PC-9 (cell line): ENCODE results near the gene PUM1. TPM values are rescaled to one million over a fixed set of nuclear protein-coding genes. Genes with fewer than 3 reads are reported as not detected.

ENCODE experiments used
- BruUV-seq: library from RNA; stranded (reverse); fragments of 400-500 nt; replicated peaks from 2 replicates; lab custom pipeline; 2021; lab: Mats Ljungman, UMichigan
- CTCF ChIA-PET: fragments of 300-600 bp; sonication (Branson Sonifier 250); formaldehyde crosslinking; loops from one replicate; lab custom pipeline; 2022; ENCODE audit warnings: antibody characterized with exemption; lab: Charles Lee
- POLR2A ChIA-PET: fragments of 300-600 bp; sonication (Branson Sonifier 250); formaldehyde crosslinking; loops from one replicate; lab custom pipeline; 2022; ENCODE audit warnings: antibody characterized with exemption; ENCODE audit not compliant: unreplicated experiment; lab: Charles Lee
- DNase-seq, 2 experiments: peaks; one replicate each; pipeline versions ENCODE4 v3.0.0 to v3.0.0-alpha.2; 2015 to 2022; ENCODE audit warnings: mixed read lengths in 1 of 2
- H2AFZ ChIP-seq: fragments of 200-600 bp; sonication (generic); 2 replicates; pipeline ENCODE4 v1.8.1; 2017; ENCODE audit warnings: antibody characterized with exemption
- H3F3A ChIP-seq: fragments of 200-600 bp; sonication (generic); 2 replicates; pipeline ENCODE4 v1.8.1; 2017; ENCODE audit warnings: antibody characterized with exemption, mild to moderate bottlenecking, low read depth; ENCODE audit not compliant: insufficient read depth
- H3K27ac ChIP-seq: fragments of 200-600 bp; sonication (generic); 2 replicates; pipeline ENCODE4 v1.6.1; 2016; ENCODE audit warnings: mixed run types
- H3K27me3 ChIP-seq: fragments of 200-600 bp; sonication (generic); 2 replicates; pipeline ENCODE4 v1.6.1; 2016; ENCODE audit warnings: low read depth, mixed run types; ENCODE audit not compliant: insufficient read depth
- H3K36me3 ChIP-seq: fragments of 200-600 bp; sonication (generic); 2 replicates; pipeline ENCODE4 v1.6.1; 2016; ENCODE audit warnings: low read depth, mixed run types
- H3K4me1 ChIP-seq: fragments of 200-600 bp; sonication (generic); replicated peaks from 2 replicates; pipeline ENCODE4 v1.6.1; 2016; ENCODE audit warnings: mixed run types; ENCODE audit not compliant: insufficient read depth
- H3K4me2 ChIP-seq: fragments of 200-600 bp; sonication (generic); 2 replicates; pipeline ENCODE4 v1.6.1; 2017; ENCODE audit warnings: mixed run types
- H3K4me3 ChIP-seq: fragments of 200-600 bp; sonication (generic); 2 replicates; pipeline ENCODE4 v1.6.1; 2016; ENCODE audit warnings: mixed run types
- H3K79me2 ChIP-seq: fragments of 200-600 bp; sonication (generic); 2 replicates; pipeline ENCODE4 v1.6.1; 2017; ENCODE audit warnings: low read depth, mixed run types
- H3K9me2 ChIP-seq: fragments of 200-600 bp; sonication (generic); 2 replicates; pipeline ENCODE4 v1.8.1; 2017; ENCODE audit warnings: mild to moderate bottlenecking; ENCODE audit not compliant: insufficient read depth
- H3K9me3 ChIP-seq: fragments of 200-600 bp; sonication (generic); 2 replicates; pipeline ENCODE4 v1.8.1; 2016; ENCODE audit warnings: low read depth; ENCODE audit not compliant: insufficient read depth
- H4K20me1 ChIP-seq: fragments of 200-600 bp; sonication (generic); 2 replicates; pipeline ENCODE4 v1.8.1; 2017; ENCODE audit not compliant: insufficient read depth
- EZH2 ChIP-seq: fragments of 200-600 bp; sonication (generic); IDR thresholded peaks from 2 replicates; pipeline ENCODE4 v1.8.0; 2017; ENCODE audit warnings: antibody characterized with exemption, low read depth
- intact Hi-C: fragments of 100-400 bp; cut with micrococcal nuclease; formaldehyde crosslinking; loops from one replicate; pipeline ENCODE4 v1.10.0; 2022; ENCODE audit not compliant: unreplicated experiment
- total RNA-seq: library from RNA; stranded (reverse); gene quantifications from 2 replicates; pipeline ENCODE4 v1.2.3, GENCODE V29; 2021
- TF ChIP-seq, protein P1 (sequence below): fragments of 200-600 bp; sonication (generic); conservative IDR thresholded peaks from 2 replicates; pipeline ENCODE4 v1.6.1; 2017; ENCODE audit warnings: mixed run types, antibody characterized with exemption, mild to moderate bottlenecking, moderate library complexity

Gene PUM1
- total RNA-seq, 1 experiment from 2014 or later: 117 TPM

GRCh38 chr1:30998887-30999286 lies 66.6 kb downstream of the PUM1 start:
- Histone ChIP-seq H3K27me3 (no peaks in the 10 kb centered on the region), H4K20me1 (peaks cover 77% of the 10 kb centered on the region), H3K4me3 (no peak overlapping the region), H3K9me3 (no peaks in the 10 kb centered on the region), H3K4me2 (no peak overlapping the region), H3K27ac (no peak overlapping the region), H3K79me2 (peaks cover 90% of the 10 kb centered on the region), H3F3A (no peaks in the 10 kb centered on the region; the same call in 1 of the 2 replicates), H3K4me1 (no peaks in the 10 kb centered on the region), H2AFZ (no peak overlapping the region), H3K9me2 (no peaks in the 10 kb centered on the region), H3K36me3 (peaks cover 12% of the 10 kb centered on the region; the same call in 1 of the 2 replicates)
- intact Hi-C loops: no loop called here
- TF ChIP-seq, protein P1, sequence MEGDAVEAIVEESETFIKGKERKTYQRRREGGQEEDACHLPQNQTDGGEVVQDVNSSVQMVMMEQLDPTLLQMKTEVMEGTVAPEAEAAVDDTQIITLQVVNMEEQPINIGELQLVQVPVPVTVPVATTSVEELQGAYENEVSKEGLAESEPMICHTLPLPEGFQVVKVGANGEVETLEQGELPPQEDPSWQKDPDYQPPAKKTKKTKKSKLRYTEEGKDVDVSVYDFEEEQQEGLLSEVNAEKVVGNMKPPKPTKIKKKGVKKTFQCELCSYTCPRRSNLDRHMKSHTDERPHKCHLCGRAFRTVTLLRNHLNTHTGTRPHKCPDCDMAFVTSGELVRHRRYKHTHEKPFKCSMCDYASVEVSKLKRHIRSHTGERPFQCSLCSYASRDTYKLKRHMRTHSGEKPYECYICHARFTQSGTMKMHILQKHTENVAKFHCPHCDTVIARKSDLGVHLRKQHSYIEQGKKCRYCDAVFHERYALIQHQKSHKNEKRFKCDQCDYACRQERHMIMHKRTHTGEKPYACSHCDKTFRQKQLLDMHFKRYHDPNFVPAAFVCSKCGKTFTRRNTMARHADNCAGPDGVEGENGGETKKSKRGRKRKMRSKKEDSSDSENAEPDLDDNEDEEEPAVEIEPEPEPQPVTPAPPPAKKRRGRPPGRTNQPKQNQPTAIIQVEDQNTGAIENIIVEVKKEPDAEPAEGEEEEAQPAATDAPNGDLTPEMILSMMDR: no peak
- TF ChIP-seq EZH2: no peak
- no peak for DNase-seq
- POLR2A ChIA-PET: no interaction called here
- CTCF ChIA-PET: no interaction called here
- no TSS peak for BruUV-seq

GRCh38 chr1:30998171-30998570 lies 67.3 kb downstream of the PUM1 start:
- intact Hi-C loops: no loop called here
- no TSS peak for BruUV-seq
- CTCF ChIA-PET: no interaction called here

GRCh38 chr1:30997463-30998057 lies 68.0 kb downstream of the PUM1 start:
- POLR2A ChIA-PET: interaction anchor here (0.7 kb wide), 1 partner anchor 349 kb away, joined by 11 read pairs; no protein-coding TSS in a partner anchor
- H3K27me3 ChIP-seq: no peaks in the 10 kb centered on the region
- TF ChIP-seq, protein P1: no peak
- TF ChIP-seq EZH2: no peak
- no peaks in the 10 kb centered on the region for H3K9me3 ChIP-seq
- BruUV-seq: no TSS peak
- CTCF ChIA-PET: no interaction called here
- no peaks in the 10 kb centered on the region for H3K9me2 ChIP-seq
- no peaks in the 10 kb centered on the region for H3K4me1 ChIP-seq
- H3K4me2 ChIP-seq: no peak overlapping the region
- H3F3A ChIP-seq: no peaks in the 10 kb centered on the region; the same call in 1 of the 2 replicates
- no peak overlapping the region for H3K27ac ChIP-seq
- no peak overlapping the region for H3K4me3 ChIP-seq
- intact Hi-C loops: no loop called here
- no peak overlapping the region for H2AFZ ChIP-seq
- DNase-seq: no peak
- peaks cover 16% of the 10 kb centered on the region; the same call in 1 of the 2 replicates for H3K36me3 ChIP-seq
- H4K20me1 ChIP-seq: peaks cover 75% of the 10 kb centered on the region
- peaks cover 86% of the 10 kb centered on the region for H3K79me2 ChIP-seq

More at GRCh38 chr1:30998171-30998570, 67.3 kb downstream of the PUM1 start:
- no peak overlapping the region for H2AFZ ChIP-seq
- no peak overlapping the region for H3K27ac ChIP-seq
- H3K36me3 ChIP-seq: peaks cover 12% of the 10 kb centered on the region; the same call in 1 of the 2 replicates
- H3K79me2 ChIP-seq: peaks cover 86% of the 10 kb centered on the region
- POLR2A ChIA-PET: no interaction called here
- no peaks in the 10 kb centered on the region; the same call in 1 of the 2 replicates for H3F3A ChIP-seq
- no peaks in the 10 kb centered on the region for H3K9me2 ChIP-seq
- H4K20me1 ChIP-seq: peaks cover 75% of the 10 kb centered on the region
- TF ChIP-seq, protein P1: no peak
- TF ChIP-seq EZH2: no peak
- H3K27me3 ChIP-seq: no peaks in the 10 kb centered on the region
- DNase-seq: no peak
- H3K4me2 ChIP-seq: no peak overlapping the region
- no peaks in the 10 kb centered on the region for H3K4me1 ChIP-seq
- H3K9me3 ChIP-seq: no peaks in the 10 kb centered on the region
- H3K4me3 ChIP-seq: no peak overlapping the region
